ENCODE measurements around the gene CSF2. TPM values are rescaled to one million over a fixed set of nuclear protein-coding genes. Genes with fewer than 3 reads are reported as not detected.
"Not testable (repeated sequence)": the region's sequence is repeated elsewhere in the genome, so short reads cannot be mapped to it uniquely, and the experiment has no call there.

The CSF2 gene
- polyA plus RNA-seq, 1 of the 3 experiments (the other 2 are of a cell fraction), result 0.97 TPM

- Histone ChIP-seq H3K9me3 (no peaks in the 10 kb centered on the region), H3K9me2 (no peaks in the 10 kb centered on the region), H4K20me1 (ENCODE audit: insufficient read depth) (no peaks in the 10 kb centered on the region), H3K27me3 (ENCODE audit: insufficient read depth) (no peaks in the 10 kb centered on the region; the same call in 1 of the 2 replicates), H3K4me2 (no peak overlapping the region), H3F3A (replicated peaks; ENCODE audit: insufficient read depth) (no peaks in the 10 kb centered on the region), H3K4me1 (ENCODE audit: control insufficient read depth in 1 of 2, insufficient read depth in 2 of 2, low read depth in 1 of 2, low read length in 1 of 2) (no peaks in the 10 kb centered on the region), H3K36me3 (replicated peaks in 1 of 2; ENCODE audit: control insufficient read depth in 1 of 2, insufficient read depth in 2 of 2, low read length in 1 of 2) (no peaks in the 10 kb centered on the region), H3K79me2 (ENCODE audit: insufficient read depth) (no peaks in the 10 kb centered on the region), H3K27ac (ENCODE audit: low read depth in 2 of 2, low read length in 1 of 2) (no peak overlapping the region), H3K9ac (no peak overlapping the region), H3K4me3 (ENCODE audit: low read depth in 2 of 2, low read length in 1 of 2) (no peak overlapping the region), H2AFZ (ENCODE audit: low read depth) (no peak overlapping the region)
- WGBS (ENCODE audit: low lambda C conversion rate), result 71% methylated on average over 2 of the region's 2 CpGs
- no peak for DNase-seq
- TF ChIP-seq RXRA (IDR thresholded peaks at IDR 0.05; ENCODE audit: borderline replicate concordance, low read depth) (no peak), MEF2A (IDR thresholded peaks at IDR 0.05; ENCODE audit: borderline replicate concordance, low read depth) (no peak), ZBTB33 (IDR thresholded peaks at IDR 0.05; ENCODE audit: borderline replicate concordance, low read depth) (no peak), USF2 (IDR thresholded peaks at IDR 0.05; ENCODE audit: borderline replicate concordance, low read depth, low read length) (no peak), GABPA (IDR thresholded peaks at IDR 0.05; ENCODE audit: low read depth) (no peak), TAF1 (IDR thresholded peaks at IDR 0.05; ENCODE audit: borderline replicate concordance, low read depth, low read length) (no peak), CHD2 (IDR thresholded peaks at IDR 0.05; ENCODE audit: low read length, partially characterized antibody) (no peak), RAD21 (IDR thresholded peaks at IDR 0.05; ENCODE audit: low read length) (no peak), NRF1 (IDR thresholded peaks at IDR 0.05; ENCODE audit: low read depth, low read length) (no peak)
- ChIA-PET POLR2A (no interaction called here), CTCF (no interaction called here)
These were observed 42.5 kb downstream of the CSF2 start for GRCh38 chr5:132116072-132116471.

- H3K4me3 ChIP-seq (ENCODE audit: low read depth in 2 of 2, low read length in 1 of 2); DNase-seq; H4K20me1 ChIP-seq (ENCODE audit: insufficient read depth); H3K9me2 ChIP-seq; H3K9ac ChIP-seq; H3K27ac ChIP-seq (ENCODE audit: low read depth in 2 of 2, low read length in 1 of 2); POLR2A ChIA-PET; H3K9me3 ChIP-seq; H3K4me1 ChIP-seq (ENCODE audit: control insufficient read depth in 1 of 2, insufficient read depth in 2 of 2, low read depth in 1 of 2, low read length in 1 of 2); H3F3A ChIP-seq (replicated peaks; ENCODE audit: insufficient read depth); H2AFZ ChIP-seq (ENCODE audit: low read depth); H3K4me2 ChIP-seq; H3K27me3 ChIP-seq (ENCODE audit: insufficient read depth); H3K36me3 ChIP-seq (replicated peaks in 1 of 2; ENCODE audit: control insufficient read depth in 1 of 2, insufficient read depth in 2 of 2, low read length in 1 of 2); H3K79me2 ChIP-seq (ENCODE audit: insufficient read depth): not testable (repeated sequence)
- 67% methylated on average over 1 of the region's 3 CpGs for WGBS (ENCODE audit: low lambda C conversion rate)
- CTCF ChIA-PET, result interaction anchor here (0.7 kb wide), 1 partner anchor 54 kb away, joined by 3 read pairs; no protein-coding TSS in a partner anchor
These were observed 43.4 kb downstream of the CSF2 start for GRCh38 chr5:132116909-132117489.

GRCh38 chr5:132120717-132121116, 47.1 kb downstream of the CSF2 start:
- H4K20me1 ChIP-seq (ENCODE audit: insufficient read depth); H3F3A ChIP-seq (replicated peaks; ENCODE audit: insufficient read depth); POLR2A ChIA-PET; DNase-seq; H2AFZ ChIP-seq (ENCODE audit: low read depth); H3K36me3 ChIP-seq (replicated peaks in 1 of 2; ENCODE audit: control insufficient read depth in 1 of 2, insufficient read depth in 2 of 2, low read length in 1 of 2); H3K9me2 ChIP-seq; H3K4me1 ChIP-seq (ENCODE audit: control insufficient read depth in 1 of 2, insufficient read depth in 2 of 2, low read depth in 1 of 2, low read length in 1 of 2); H3K4me2 ChIP-seq; H3K4me3 ChIP-seq (ENCODE audit: low read depth in 2 of 2, low read length in 1 of 2); H3K79me2 ChIP-seq (ENCODE audit: insufficient read depth); H3K9me3 ChIP-seq; H3K27ac ChIP-seq (ENCODE audit: low read depth in 2 of 2, low read length in 1 of 2); H3K27me3 ChIP-seq (ENCODE audit: insufficient read depth); H3K9ac ChIP-seq: not testable (repeated sequence)
- CTCF ChIA-PET, result interaction anchor here (1.8 kb wide), 1 partner anchor 55 kb away, joined by 5 read pairs; no protein-coding TSS in a partner anchor
- WGBS (ENCODE audit: low lambda C conversion rate), result 27% methylated on average over 3 of the region's 3 CpGs

GRCh38 chr5:132122971-132123370, 49.4 kb downstream of the CSF2 start:
- WGBS (ENCODE audit: low lambda C conversion rate), result 23% methylated on average over 3 of the region's 3 CpGs
- H3K27me3 ChIP-seq (ENCODE audit: insufficient read depth); H3K4me3 ChIP-seq (ENCODE audit: low read depth in 2 of 2, low read length in 1 of 2); H3K9me3 ChIP-seq; H2AFZ ChIP-seq (ENCODE audit: low read depth); H3K9me2 ChIP-seq; H3K79me2 ChIP-seq (ENCODE audit: insufficient read depth); CTCF ChIA-PET; H3K9ac ChIP-seq; H3K4me1 ChIP-seq (ENCODE audit: control insufficient read depth in 1 of 2, insufficient read depth in 2 of 2, low read depth in 1 of 2, low read length in 1 of 2); DNase-seq; POLR2A ChIA-PET; H3F3A ChIP-seq (replicated peaks; ENCODE audit: insufficient read depth); H3K27ac ChIP-seq (ENCODE audit: low read depth in 2 of 2, low read length in 1 of 2); H3K4me2 ChIP-seq; H4K20me1 ChIP-seq (ENCODE audit: insufficient read depth); H3K36me3 ChIP-seq (replicated peaks in 1 of 2; ENCODE audit: control insufficient read depth in 1 of 2, insufficient read depth in 2 of 2, low read length in 1 of 2): not testable (repeated sequence)

GRCh38 chr5:132123578-132123977, 50.0 kb downstream of the CSF2 start:
- H3K4me3 ChIP-seq (ENCODE audit: low read depth in 2 of 2, low read length in 1 of 2); H3K9me2 ChIP-seq; H3K9me3 ChIP-seq; H3F3A ChIP-seq (replicated peaks; ENCODE audit: insufficient read depth); DNase-seq; POLR2A ChIA-PET; H3K27ac ChIP-seq (ENCODE audit: low read depth in 2 of 2, low read length in 1 of 2); CTCF ChIA-PET; H3K27me3 ChIP-seq (ENCODE audit: insufficient read depth); H3K4me1 ChIP-seq (ENCODE audit: control insufficient read depth in 1 of 2, insufficient read depth in 2 of 2, low read depth in 1 of 2, low read length in 1 of 2); H3K36me3 ChIP-seq (replicated peaks in 1 of 2; ENCODE audit: control insufficient read depth in 1 of 2, insufficient read depth in 2 of 2, low read length in 1 of 2); H3K4me2 ChIP-seq; H2AFZ ChIP-seq (ENCODE audit: low read depth); H3K79me2 ChIP-seq (ENCODE audit: insufficient read depth); H3K9ac ChIP-seq; H4K20me1 ChIP-seq (ENCODE audit: insufficient read depth): not testable (repeated sequence)
- WGBS (ENCODE audit: low lambda C conversion rate), result 37% methylated on average over 4 of the region's 4 CpGs
